Mesangial cell (primary cell): Measurements from ENCODE around the gene CGA. TPM values are rescaled to one million over a fixed set of nuclear protein-coding genes. Genes with fewer than 3 reads are reported as not detected.

Experiments used
- total RNA-seq: library from RNA; depleted of rRNA; stranded (reverse); fragments of >200 nt; gene quantifications from 2 replicates; pipeline ENCODE4 v1.2.3, GENCODE V29; 2015

CGA gene
- total RNA-seq: not detected in 2 replicates

GRCh38 chr6:87095087-87095509 lies at the start of gene CGA:
CGA (minus strand) TSS chr6:87095106; CDS start chr6:87088200, 6,906 bp downstream.

Other genes starting within 250 kb of the CGA start
- not detected in 2 replicates for gene HTR1E, start 157.6 kb downstream of the CGA start, total RNA-seq
- gene ZNF292, start 60.5 kb upstream of the CGA start, total RNA-seq: 5.7 and 10.9 TPM in 2 replicates
- 2.0 and 2.7 TPM in 2 replicates for gene SMIM8, start 227.5 kb upstream of the CGA start, total RNA-seq
- gene GJB7, start 234.2 kb upstream of the CGA start, total RNA-seq: not detected in 2 replicates
- gene C6orf163, start 249.7 kb upstream of the CGA start, total RNA-seq: 1.6 TPM in 1 of 2 replicates, not detected in the other